ENCODE results near the gene SCAND1.
"Not testable (repeated sequence)": the region's sequence is repeated elsewhere in the genome, so short reads cannot be mapped to it uniquely, and the experiment has no call there.

Gene SCAND1

GRCh38 chr20:35954200-35954906, at the start of gene SCAND1:
TSS of gene SCAND1 (minus strand) at chr20:35954502. CDS start at chr20:35954284, 218 bp downstream.
- peak; percentile 97 for DNase-seq

- DNase-seq, result no peak
Measured at GRCh38 chr20:36004045-36004444, 49.7 kb upstream of the SCAND1 start.

GRCh38 chr20:36002855-36003254, 48.6 kb upstream of the SCAND1 start:
- DNase-seq, result no peak

- not testable (repeated sequence) for DNase-seq
Measured at GRCh38 chr20:36001331-36001730, 47.0 kb upstream of the SCAND1 start.

GRCh38 chr20:35996492-35996891, 42.2 kb upstream of the SCAND1 start:
- not testable (repeated sequence) for DNase-seq

- DNase-seq, result peak; percentile 73
Measured at GRCh38 chr20:35994994-35995453, 40.7 kb upstream of the SCAND1 start.

GRCh38 chr20:35992713-35993335, 38.5 kb upstream of the SCAND1 start:
- DNase-seq, result no peak

- no peak for DNase-seq
Measured at GRCh38 chr20:35991142-35991771, 37.0 kb upstream of the SCAND1 start.

- DNase-seq, result no peak
Measured at GRCh38 chr20:35988910-35989463, 34.7 kb upstream of the SCAND1 start.

- no peak for DNase-seq
Measured at GRCh38 chr20:35985806-35986205, 31.5 kb upstream of the SCAND1 start.

GRCh38 chr20:35984382-35984781, 30.1 kb upstream of the SCAND1 start:
- no peak for DNase-seq

GRCh38 chr20:35981969-35982368, 27.7 kb upstream of the SCAND1 start:
- no peak for DNase-seq

- DNase-seq, result no peak
Measured at GRCh38 chr20:35979544-35979943, 25.2 kb upstream of the SCAND1 start.

- no peak for DNase-seq
Measured at GRCh38 chr20:35978041-35978513, 23.8 kb upstream of the SCAND1 start.

GRCh38 chr20:35975576-35976373, 21.5 kb upstream of the SCAND1 start:
- no peak for DNase-seq

- DNase-seq, result no peak
Measured at GRCh38 chr20:35974256-35974655, 20.0 kb upstream of the SCAND1 start.

GRCh38 chr20:35972462-35972861, 18.2 kb upstream of the SCAND1 start:
- no peak for DNase-seq

GRCh38 chr20:35971981-35972380, 17.7 kb upstream of the SCAND1 start:
- DNase-seq, result no peak

- DNase-seq, result no peak
Measured at GRCh38 chr20:35968930-35969329, 14.6 kb upstream of the SCAND1 start.

GRCh38 chr20:35967979-35968640, 13.8 kb upstream of the SCAND1 start, which contains the start of gene CNBD2:
TSS of gene CNBD2 (plus strand) at chr20:35968590. CDS start at chr20:35968763, 173 bp downstream.
- DNase-seq, result no peak

GRCh38 chr20:35963878-35964277, 9.6 kb upstream of the SCAND1 start:
- no peak for DNase-seq

GRCh38 chr20:35959291-35959690, 5.0 kb upstream of the SCAND1 start:
- not testable (repeated sequence) for DNase-seq
